HG03378 (cell line): ENCODE measurements around the gene KCNJ16.

Experiments used
- ATAC-seq: cut with Tn5 transposase; IDR thresholded peaks from one replicate; pipeline ENCODE4 v1.9.1; 2021; ENCODE audit warnings: mild to moderate bottlenecking, moderate library complexity; ENCODE audit not compliant: unreplicated experiment

The KCNJ16 gene

GRCh38 chr17:70067134-70067533 is 7.9 kb upstream of the KCNJ16 start:
- no peak for ATAC-seq

GRCh38 chr17:70070305-70071027 is 4.6 kb upstream of the KCNJ16 start:
- no peak for ATAC-seq

GRCh38 chr17:70071127-70071526 is 3.9 kb upstream of the KCNJ16 start:
- no peak for ATAC-seq

GRCh38 chr17:70071620-70072019 is 3.4 kb upstream of the KCNJ16 start:
- no peak for ATAC-seq

- ATAC-seq: no peak
Observed at GRCh38 chr17:70072546-70073309, 2.3 kb upstream of the KCNJ16 start.

GRCh38 chr17:70073310-70073709 is 1.7 kb upstream of the KCNJ16 start:
- ATAC-seq: no peak

GRCh38 chr17:70073799-70074198 is 1.2 kb upstream of the KCNJ16 start:
- ATAC-seq: no peak

GRCh38 chr17:70074236-70074830 is 692 bp upstream of the KCNJ16 start:
- no peak for ATAC-seq

- no peak for ATAC-seq
Observed at GRCh38 chr17:70076189-70076588, 1.2 kb downstream of the KCNJ16 start.

GRCh38 chr17:70076831-70077230 is 1.8 kb downstream of the KCNJ16 start:
- no peak for ATAC-seq

GRCh38 chr17:70078549-70078948 is 3.5 kb downstream of the KCNJ16 start:
- ATAC-seq: no peak

GRCh38 chr17:70078994-70079531 is 4.0 kb downstream of the KCNJ16 start:
- ATAC-seq: no peak

- ATAC-seq: no peak
Observed at GRCh38 chr17:70080541-70081347, 5.7 kb downstream of the KCNJ16 start.

- no peak for ATAC-seq
Observed at GRCh38 chr17:70081885-70082284, 6.9 kb downstream of the KCNJ16 start.

- ATAC-seq: no peak
Observed at GRCh38 chr17:70084476-70084875, 9.5 kb downstream of the KCNJ16 start.

GRCh38 chr17:70086516-70086915 is 11.5 kb downstream of the KCNJ16 start:
- ATAC-seq: no peak

GRCh38 chr17:70089513-70090148 is 14.6 kb downstream of the KCNJ16 start:
- ATAC-seq: no peak

GRCh38 chr17:70091005-70091568 is 16.1 kb downstream of the KCNJ16 start:
- no peak for ATAC-seq

GRCh38 chr17:70091696-70092095 is 16.7 kb downstream of the KCNJ16 start:
- ATAC-seq: no peak

GRCh38 chr17:70093163-70093562 is 18.1 kb downstream of the KCNJ16 start:
- ATAC-seq: no peak
